ENCODE measurements around the gene CD320. TPM values are rescaled to one million over a fixed set of nuclear protein-coding genes. Genes with fewer than 3 reads are reported as not detected.
"Not testable (repeated sequence)": the region's sequence is repeated elsewhere in the genome, so short reads cannot be mapped to it uniquely, and the experiment has no call there.

The CD320 gene
- total and polyA plus RNA-seq, 2 donors, result 24.7 to 31.9 TPM

DNA sequence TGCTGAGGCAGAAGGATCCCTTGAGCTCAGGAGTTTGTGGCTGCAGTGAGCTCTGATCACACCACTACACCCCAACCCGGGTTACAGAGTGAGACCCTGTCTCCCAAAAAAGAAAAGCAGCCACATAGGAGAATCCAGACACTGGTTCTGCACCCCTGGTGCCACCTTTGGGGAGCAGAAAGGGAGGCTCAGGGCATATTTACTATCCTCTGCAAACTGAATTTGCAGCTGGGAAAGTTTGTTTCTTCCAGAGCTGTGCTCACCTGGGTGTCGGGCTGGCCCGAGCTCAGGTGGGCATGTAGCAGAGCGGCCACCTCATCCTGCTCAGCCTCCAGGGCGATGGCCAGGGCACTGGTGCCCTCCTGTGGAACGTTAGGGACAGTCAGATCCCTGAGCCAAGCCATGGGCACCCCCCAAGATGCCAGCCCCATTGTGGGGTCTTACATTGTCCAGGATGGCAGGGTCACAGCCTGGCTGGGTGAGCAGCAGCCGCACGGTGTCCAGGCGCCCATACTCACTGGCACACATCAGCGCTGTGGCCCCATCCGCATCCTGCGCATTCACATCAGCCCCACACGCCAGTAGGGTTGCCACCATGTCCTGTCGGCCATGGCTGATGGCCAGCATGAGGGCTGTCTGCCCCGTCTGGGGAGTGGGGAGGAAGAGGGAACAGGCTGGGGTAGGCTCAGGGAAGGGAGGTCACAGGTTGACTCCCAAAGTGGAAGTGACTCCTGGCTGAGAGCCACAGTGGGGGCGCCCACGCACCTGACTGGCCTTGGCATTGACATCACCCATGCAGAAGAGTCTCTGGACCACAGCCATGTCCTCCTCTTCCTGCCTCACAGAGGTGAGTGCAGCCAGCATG, 16.3 kb upstream of the CD320 start:
- no peak overlapping the region for H3K27ac ChIP-seq (ENCODE audit: low read depth in 1 of 2, low read length in 1 of 2)

DNA sequence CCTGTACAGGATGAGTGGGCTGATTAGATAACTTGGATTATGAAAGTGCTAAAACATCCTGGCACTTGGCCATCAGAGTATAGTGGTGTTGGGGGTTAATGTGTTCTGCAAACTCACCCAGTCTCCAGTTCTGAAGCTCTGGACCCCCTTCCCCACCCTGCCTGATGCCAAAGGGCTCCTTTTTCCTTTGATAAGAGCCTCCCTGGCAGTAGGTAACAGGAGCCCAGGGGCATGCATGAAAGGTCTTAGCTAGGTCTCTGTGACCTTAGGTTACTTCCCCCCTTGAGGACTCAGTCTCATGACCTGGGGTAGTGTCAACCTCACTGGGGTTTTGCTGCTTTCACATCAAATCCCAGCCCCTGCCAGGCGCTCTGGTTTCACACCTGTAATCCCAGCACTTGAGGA, 15.6 kb upstream of the CD320 start:
- WGBS, result 98% methylated on average over 1 of the region's 1 CpG
- H3K36me3 ChIP-seq (ENCODE audit: control insufficient read depth in 2 of 2, insufficient read depth in 2 of 2, low read length in 1 of 2), result peaks cover 21 to 22% of the 10 kb centered on the region in 2 donors
- H3K27ac ChIP-seq (ENCODE audit: low read depth in 1 of 2, low read length in 1 of 2), result no peak overlapping the region
- no peak for DNase-seq (ENCODE audit: low read depth in 6 of 9, low spot score in 9 of 9)
- peaks cover 0 to 9% of the 10 kb centered on the region in 2 donors for H3K27me3 ChIP-seq (ENCODE audit: control insufficient read depth in 2 of 2, insufficient read depth in 1 of 2, low read length in 1 of 2)
- H3K4me1 ChIP-seq (ENCODE audit: control insufficient read depth in 2 of 2, insufficient read depth in 2 of 2, low read length in 2 of 2), result peaks cover 15 to 28% of the 10 kb centered on the region in 2 donors
- H3K9me3 ChIP-seq (ENCODE audit: control insufficient read depth in 2 of 2, insufficient read depth in 1 of 2, low read length in 1 of 2), result peaks cover 2 to 4% of the 10 kb centered on the region in 2 donors
- no peak overlapping the region for H3K4me3 ChIP-seq (ENCODE audit: low read length in 2 of 2)

More for the DNA sequence above, 16.3 kb upstream of the CD320 start:
- H3K4me1 ChIP-seq (ENCODE audit: control insufficient read depth in 2 of 2, insufficient read depth in 2 of 2, low read length in 2 of 2), result peaks cover 15 to 25% of the 10 kb centered on the region in 2 donors
- peaks cover 21 to 22% of the 10 kb centered on the region in 2 donors for H3K36me3 ChIP-seq (ENCODE audit: control insufficient read depth in 2 of 2, insufficient read depth in 2 of 2, low read length in 1 of 2)
- 92% methylated on average over 17 of the region's 17 CpGs for WGBS
- peaks cover 0 to 10% of the 10 kb centered on the region in 2 donors for H3K27me3 ChIP-seq (ENCODE audit: control insufficient read depth in 2 of 2, insufficient read depth in 1 of 2, low read length in 1 of 2)
- no peak overlapping the region for H3K4me3 ChIP-seq (ENCODE audit: low read length in 2 of 2)
- H3K9me3 ChIP-seq (ENCODE audit: control insufficient read depth in 2 of 2, insufficient read depth in 1 of 2, low read length in 1 of 2), result peaks cover 2 to 4% of the 10 kb centered on the region in 2 donors
- no peak for DNase-seq (ENCODE audit: low read depth in 6 of 9, low spot score in 9 of 9)

DNA sequence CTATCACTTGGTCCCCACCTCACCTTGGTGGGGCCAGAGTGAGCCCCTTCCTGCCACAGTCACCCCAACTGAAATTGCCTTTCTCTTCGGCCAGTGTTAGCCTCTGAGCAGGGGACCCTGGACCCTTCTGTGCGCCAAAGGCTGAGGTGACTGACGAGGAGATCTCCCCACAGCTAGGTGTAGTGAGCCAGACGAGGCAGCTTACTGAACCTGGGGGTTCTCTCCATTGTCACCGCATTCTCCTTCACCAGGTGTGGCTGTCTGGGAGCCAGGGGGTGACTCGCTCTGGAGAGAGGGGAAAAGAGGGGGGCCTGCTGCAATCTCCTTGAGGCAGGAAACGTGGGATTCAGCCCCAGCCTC, 14.5 kb upstream of the CD320 start:
- 93% methylated on average over 7 of the region's 7 CpGs for whole genome bisulfite sequencing
- DNase-seq (ENCODE audit: low read depth in 6 of 9, low spot score in 9 of 9), result no peak
- H3K27ac ChIP-seq (ENCODE audit: low read depth in 1 of 2, low read length in 1 of 2), result no peak overlapping the region
- peak overlapping the region; percentile 85 to 95 for H3K4me3 ChIP-seq (ENCODE audit: low read length in 2 of 2)
- H3K4me1 ChIP-seq (ENCODE audit: control insufficient read depth in 2 of 2, insufficient read depth in 2 of 2, low read length in 2 of 2), result peaks cover 15 to 28% of the 10 kb centered on the region in 2 donors
- peaks cover 2 to 4% of the 10 kb centered on the region in 2 donors for H3K9me3 ChIP-seq (ENCODE audit: control insufficient read depth in 2 of 2, insufficient read depth in 1 of 2, low read length in 1 of 2)
- peaks cover 0 to under 1% of the 10 kb centered on the region in 2 donors for H3K27me3 ChIP-seq (ENCODE audit: control insufficient read depth in 2 of 2, insufficient read depth in 1 of 2, low read length in 1 of 2)
- H3K36me3 ChIP-seq (ENCODE audit: control insufficient read depth in 2 of 2, insufficient read depth in 2 of 2, low read length in 1 of 2), result peaks cover 21 to 24% of the 10 kb centered on the region in 2 donors

DNA sequence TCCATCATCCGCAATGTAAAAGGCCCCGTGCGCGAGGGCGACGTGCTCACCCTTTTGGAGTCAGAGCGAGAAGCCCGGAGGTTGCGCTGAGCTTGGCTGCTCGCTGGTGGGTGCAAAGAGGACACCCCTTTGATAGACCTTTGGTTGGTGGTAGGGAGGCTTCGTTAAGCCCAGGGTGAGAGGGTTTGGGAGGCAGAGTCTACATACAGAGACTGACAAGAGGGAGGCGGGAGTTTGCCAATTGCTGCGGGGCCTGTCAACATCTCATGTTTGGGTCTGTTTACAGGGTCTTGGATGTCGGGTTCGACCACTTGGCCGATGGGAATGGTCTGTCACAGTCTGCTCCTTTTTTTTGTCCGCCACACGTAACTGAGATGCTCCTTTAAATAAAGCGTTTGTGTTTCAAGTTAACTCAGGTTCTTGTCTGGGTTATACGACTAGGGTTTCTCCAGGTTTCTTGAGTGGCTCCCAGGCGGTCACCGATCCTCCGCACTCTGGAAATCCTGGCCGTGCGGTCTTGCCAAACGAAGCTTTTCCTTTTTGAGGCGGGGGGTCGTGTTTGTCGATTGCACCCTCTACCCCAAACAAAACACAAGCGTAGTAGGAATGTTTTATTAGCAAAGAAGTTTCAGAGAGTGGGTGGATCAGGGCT, 14.0 kb upstream of the CD320 start:
- DNase-seq (ENCODE audit: low read depth in 6 of 9, low spot score in 9 of 9), result no peak
- Histone ChIP-seq H3K36me3 (ENCODE audit: control insufficient read depth in 2 of 2, insufficient read depth in 2 of 2, low read length in 1 of 2) (peaks cover 21 to 26% of the 10 kb centered on the region in 2 donors), H3K4me3 (ENCODE audit: low read length in 2 of 2) (peak overlapping the region; percentile 85 to 95), H3K9me3 (ENCODE audit: control insufficient read depth in 2 of 2, insufficient read depth in 1 of 2, low read length in 1 of 2) (peaks cover 2 to 4% of the 10 kb centered on the region in 2 donors), H3K4me1 (ENCODE audit: control insufficient read depth in 2 of 2, insufficient read depth in 2 of 2, low read length in 2 of 2) (peaks cover 15 to 30% of the 10 kb centered on the region in 2 donors), H3K27ac (ENCODE audit: low read depth in 1 of 2, low read length in 1 of 2) (peak overlapping the region in 1 of 2 donors; percentile 68), H3K27me3 (ENCODE audit: control insufficient read depth in 2 of 2, insufficient read depth in 1 of 2, low read length in 1 of 2) (no peaks in the 10 kb centered on the region)
- 39% methylated on average over 30 of the region's 30 CpGs for WGBS

DNA sequence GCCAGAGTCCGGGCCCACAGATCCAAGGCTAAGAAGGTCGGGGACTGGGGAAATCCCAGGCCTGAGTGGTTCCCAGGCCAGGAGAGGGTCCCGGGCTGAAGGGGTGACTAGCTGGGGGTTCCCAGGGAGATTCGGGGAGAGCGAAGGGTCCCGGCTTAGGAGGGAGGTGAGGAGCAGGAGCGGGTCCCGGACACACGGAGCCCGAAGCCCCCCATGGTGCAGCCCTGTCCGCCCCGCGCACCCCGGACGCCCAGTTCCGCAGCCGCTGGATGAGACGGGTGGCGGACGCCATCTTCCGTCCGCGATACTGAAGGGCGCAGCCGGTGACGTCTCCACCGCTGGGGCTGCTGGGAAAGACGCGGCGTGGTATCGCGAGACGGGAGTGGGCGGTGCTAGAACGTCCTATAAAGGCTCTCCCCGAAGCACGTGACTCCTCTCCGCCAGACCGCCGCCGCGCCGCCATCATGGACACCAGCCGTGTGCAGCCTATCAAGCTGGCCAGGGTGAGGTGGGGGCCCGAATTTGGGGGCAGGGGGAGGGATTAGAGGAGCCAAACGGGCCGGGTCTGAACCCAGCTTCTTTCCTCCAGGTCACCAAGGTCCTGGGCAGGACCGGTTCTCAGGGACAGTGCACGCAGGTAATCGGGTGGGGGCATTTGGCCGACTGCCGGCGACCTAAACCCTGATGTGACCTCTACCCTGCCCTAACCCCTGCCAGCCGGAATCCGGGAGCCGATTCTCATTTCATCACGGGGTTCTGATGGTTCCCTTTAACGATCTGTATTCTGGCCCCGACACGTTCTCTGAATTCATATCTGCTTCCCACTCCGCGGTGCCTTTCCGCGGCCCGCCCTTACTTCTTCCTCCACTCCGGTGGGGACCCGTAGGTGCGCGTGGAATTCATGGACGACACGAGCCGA, 13.2 kb upstream of the CD320 start, which contains the start of the genes NDUFA7 and RPS28:
Gene NDUFA7 (minus strand): TSS at position 309 of the 919 bp plus-strand sequence. CDS start 17 bp downstream, at position 292.
Gene RPS28 (plus strand): TSS at position 430 of the 919 bp plus-strand sequence. CDS start 35 bp downstream, at position 465.
- Histone ChIP-seq H3K27me3 (ENCODE audit: control insufficient read depth in 2 of 2, insufficient read depth in 1 of 2, low read length in 1 of 2) (no peaks in the 10 kb centered on the region), H3K9me3 (ENCODE audit: control insufficient read depth in 2 of 2, insufficient read depth in 1 of 2, low read length in 1 of 2) (peaks cover 0 to 4% of the 10 kb centered on the region in 2 donors), H3K4me1 (ENCODE audit: control insufficient read depth in 2 of 2, insufficient read depth in 2 of 2, low read length in 2 of 2) (peaks cover 15 to 37% of the 10 kb centered on the region in 2 donors), H3K27ac (ENCODE audit: low read depth in 1 of 2, low read length in 1 of 2) (peak within 1 kb of the TSS; percentile 92), H3K36me3 (ENCODE audit: control insufficient read depth in 2 of 2, insufficient read depth in 2 of 2, low read length in 1 of 2) (peaks cover 28 to 33% of the 10 kb centered on the region in 2 donors), H3K4me3 (ENCODE audit: low read length in 2 of 2) (peak within 1 kb of the TSS; percentile 85 to 95)
- under 1% methylated on average over 72 of the region's 72 CpGs for WGBS
- DNase-seq (ENCODE audit: low read depth in 6 of 9, low spot score in 9 of 9), result peak; percentile 93 to 99 (median 98)

DNA sequence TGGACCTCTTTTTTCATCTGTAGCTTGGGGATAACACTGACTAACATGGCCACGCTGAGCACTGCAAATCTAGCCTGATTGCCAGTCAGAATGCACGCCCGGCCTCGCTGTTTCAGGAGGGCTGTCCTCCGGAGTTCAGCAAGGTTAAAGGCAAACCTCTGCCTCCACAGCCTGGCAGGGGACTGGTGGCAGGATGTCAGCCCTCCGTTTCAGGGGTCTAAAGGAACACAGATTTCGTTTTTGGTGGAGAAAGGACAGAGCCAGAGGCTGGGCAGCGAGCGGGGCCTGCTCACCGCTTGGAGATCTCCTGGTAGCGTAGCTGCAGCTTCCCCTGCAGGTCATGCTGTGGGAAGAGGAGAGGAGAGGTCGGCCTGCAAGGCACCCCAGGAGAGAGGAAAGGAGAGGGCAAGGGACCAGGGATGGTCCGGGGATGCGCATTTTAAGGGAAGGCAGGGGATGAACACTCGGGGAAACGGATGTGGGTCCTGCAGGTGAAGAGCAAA, 12.5 kb upstream of the CD320 start:
- peak overlapping the region; percentile 85 to 95 for H3K4me3 ChIP-seq (ENCODE audit: low read length in 2 of 2)
- WGBS, result 5% methylated on average over 16 of the region's 16 CpGs
- H3K36me3 ChIP-seq (ENCODE audit: control insufficient read depth in 2 of 2, insufficient read depth in 2 of 2, low read length in 1 of 2), result peaks cover 34 to 37% of the 10 kb centered on the region in 2 donors
- H3K9me3 ChIP-seq (ENCODE audit: control insufficient read depth in 2 of 2, insufficient read depth in 1 of 2, low read length in 1 of 2), result peaks cover 0 to 4% of the 10 kb centered on the region in 2 donors
- H3K27me3 ChIP-seq (ENCODE audit: control insufficient read depth in 2 of 2, insufficient read depth in 1 of 2, low read length in 1 of 2), result no peaks in the 10 kb centered on the region
- peak overlapping the region; percentile 92 for H3K27ac ChIP-seq (ENCODE audit: low read depth in 1 of 2, low read length in 1 of 2)
- peak in 1 of 9 donors; percentile 32 for DNase-seq (ENCODE audit: low read depth in 6 of 9, low spot score in 9 of 9)
- H3K4me1 ChIP-seq (ENCODE audit: control insufficient read depth in 2 of 2, insufficient read depth in 2 of 2, low read length in 2 of 2), result peaks cover 15 to 37% of the 10 kb centered on the region in 2 donors

DNA sequence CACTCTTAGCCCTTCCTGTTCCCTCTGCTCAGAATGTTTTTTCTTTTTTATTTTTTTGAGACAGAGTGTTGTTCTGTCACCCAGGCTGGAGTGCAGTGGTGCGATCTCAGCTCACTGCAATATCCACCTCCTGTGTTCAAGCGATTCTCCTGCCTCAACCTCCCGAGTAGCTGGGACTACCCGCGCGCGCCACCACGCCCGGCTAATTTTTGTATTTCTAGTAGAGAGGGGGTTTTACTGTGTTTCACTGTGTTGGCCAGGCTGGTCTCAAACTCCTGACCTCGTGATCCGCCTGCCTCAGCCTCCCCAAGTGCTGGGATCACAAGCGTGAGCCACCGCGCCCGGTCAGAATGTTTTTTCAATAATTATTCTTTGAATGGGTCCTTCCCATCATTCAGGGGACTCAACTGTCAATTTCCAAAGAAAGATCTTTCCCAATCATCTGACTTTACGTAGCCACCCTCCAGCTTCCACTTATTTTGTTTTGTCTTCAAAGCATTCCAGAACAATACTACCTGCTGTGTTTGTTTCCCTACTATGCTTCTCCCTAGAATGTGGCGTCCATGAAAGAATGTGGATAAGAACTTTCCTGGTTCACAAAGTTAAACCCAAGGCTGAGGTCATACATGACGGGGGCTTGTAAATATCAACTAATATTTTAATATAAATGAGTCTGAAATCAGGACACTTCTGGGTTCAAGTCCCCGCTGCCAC, 11.8 kb upstream of the CD320 start:
- Histone ChIP-seq H3K27me3 (ENCODE audit: control insufficient read depth in 2 of 2, insufficient read depth in 1 of 2, low read length in 1 of 2) (no peaks in the 10 kb centered on the region), H3K4me1 (ENCODE audit: control insufficient read depth in 2 of 2, insufficient read depth in 2 of 2, low read length in 2 of 2) (peaks cover 15 to 37% of the 10 kb centered on the region in 2 donors), H3K36me3 (ENCODE audit: control insufficient read depth in 2 of 2, insufficient read depth in 2 of 2, low read length in 1 of 2) (peaks cover 40 to 44% of the 10 kb centered on the region in 2 donors), H3K27ac (ENCODE audit: low read depth in 1 of 2, low read length in 1 of 2) (peak overlapping the region in 1 of 2 donors; percentile 92), H3K4me3 (ENCODE audit: low read length in 2 of 2) (peak overlapping the region; percentile 85 to 95), H3K9me3 (ENCODE audit: control insufficient read depth in 2 of 2, insufficient read depth in 1 of 2, low read length in 1 of 2) (peaks cover 0 to 4% of the 10 kb centered on the region in 2 donors)
- DNase-seq (ENCODE audit: low read depth in 6 of 9, low spot score in 9 of 9), result no peak
- WGBS, result 95% methylated on average over 19 of the region's 19 CpGs

DNA sequence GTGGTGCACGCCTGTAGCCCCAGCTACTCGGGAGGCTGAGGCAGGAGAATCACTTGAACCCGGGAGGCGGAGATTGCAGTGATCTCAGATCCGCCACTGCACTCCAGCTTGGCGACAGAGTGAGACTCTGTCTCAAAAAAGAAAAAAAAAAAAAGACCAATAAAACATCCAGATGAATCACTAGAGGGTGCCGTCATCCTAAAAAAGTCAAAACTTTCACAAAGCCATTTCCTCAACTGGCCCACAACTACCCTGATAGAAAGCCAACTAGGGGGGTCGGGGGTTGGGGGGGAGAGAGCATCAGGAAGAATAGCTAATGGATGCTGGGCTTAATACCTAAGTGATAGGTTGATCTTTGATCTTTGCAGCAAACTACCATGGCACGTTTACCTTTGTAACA, 10.7 kb upstream of the CD320 start:
- 94% methylated on average over 9 of the region's 9 CpGs for WGBS
- H3K27ac ChIP-seq (ENCODE audit: low read depth in 1 of 2, low read length in 1 of 2); H3K4me3 ChIP-seq (ENCODE audit: low read length in 2 of 2); H3K27me3 ChIP-seq (ENCODE audit: control insufficient read depth in 2 of 2, insufficient read depth in 1 of 2, low read length in 1 of 2); DNase-seq (ENCODE audit: low read depth in 6 of 9, low spot score in 9 of 9); H3K9me3 ChIP-seq (ENCODE audit: control insufficient read depth in 2 of 2, insufficient read depth in 1 of 2, low read length in 1 of 2): not testable (repeated sequence)
- peaks cover 35 to 43% of the 10 kb centered on the region in 2 donors for H3K36me3 ChIP-seq (ENCODE audit: control insufficient read depth in 2 of 2, insufficient read depth in 2 of 2, low read length in 1 of 2)
- peaks cover 15 to 37% of the 10 kb centered on the region in 2 donors for H3K4me1 ChIP-seq (ENCODE audit: control insufficient read depth in 2 of 2, insufficient read depth in 2 of 2, low read length in 2 of 2)

Data from thymus (tissue), 11 donors.